ENCODE data around the gene GALC.

DNA sequence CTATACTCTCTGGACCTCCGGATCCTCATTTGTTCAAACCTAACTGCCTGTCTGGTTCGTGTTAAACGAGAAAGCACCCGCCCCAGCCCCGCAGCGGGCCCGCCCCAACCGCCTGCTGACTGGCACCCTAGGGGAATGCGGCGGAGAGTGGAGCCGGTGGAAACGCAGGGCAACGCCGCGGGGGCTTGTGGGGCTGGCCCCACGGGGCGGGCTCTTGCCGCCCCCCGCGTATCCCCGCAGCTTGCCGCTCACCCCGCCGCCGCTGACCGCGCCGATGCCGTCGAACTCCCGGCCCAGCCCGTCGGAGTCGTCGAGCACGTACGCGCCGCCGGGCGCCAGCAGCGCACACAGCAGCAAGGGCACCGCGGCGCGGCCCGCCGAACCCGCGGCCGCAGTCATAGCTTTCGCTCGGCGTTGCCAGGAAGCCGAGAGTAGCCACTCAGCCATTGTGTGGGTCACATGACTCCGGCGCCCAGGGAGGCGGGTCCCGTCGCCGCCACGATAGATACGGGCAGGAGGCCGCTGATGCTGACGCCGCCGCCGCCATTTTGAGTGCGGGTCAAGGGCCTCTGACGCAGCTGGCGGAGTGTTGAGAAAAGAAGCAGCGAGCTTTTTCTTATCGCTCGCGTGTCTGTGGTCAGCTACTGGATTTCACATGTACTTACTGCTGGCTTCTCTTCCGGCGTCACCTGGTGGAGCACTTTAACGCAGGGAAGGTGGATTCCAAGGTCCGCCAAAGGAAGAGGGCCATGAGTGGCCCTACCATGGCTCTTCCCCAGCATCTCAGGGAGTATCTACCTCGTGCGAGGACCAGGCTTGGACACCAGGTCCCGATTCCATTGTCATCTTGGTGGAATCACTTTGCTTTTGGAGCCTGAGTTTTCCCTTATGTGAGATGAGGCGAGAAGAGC is at the start of gene GALC:
- TF ChIP-seq CTCF (IDR thresholded peaks at IDR 0.05) (no peak), POLR2A (IDR thresholded peaks at IDR 0.05) (peak; percentile 63 to 72)

All from adrenal gland (tissue), 5 donors.